BJ (cell line): ENCODE data around the gene ICAM4. TPM values are rescaled to one million over a fixed set of nuclear protein-coding genes. Genes with fewer than 3 reads are reported as not detected.

ENCODE experiments used
- CTCF ChIA-PET: fragments of 350-600 bp; formaldehyde crosslinking; extraction: SDS; loops from one replicate; lab custom pipeline; 2021; ENCODE audit warnings: antibody characterized with exemption, inconsistent platforms; lab: Yijun Ruan, JAX
- POLR2A ChIA-PET: fragments of 300-600 bp; sonication (Branson Sonifier 250); formaldehyde crosslinking; extraction: SDS; loops from one replicate; lab custom pipeline; 2021; ENCODE audit warnings: antibody characterized with exemption; lab: Charles Lee
- DNase-seq: peaks from one replicate; pipeline ENCODE4 v3.0.0-alpha.2; 2011; ENCODE audit warnings: low read depth
- H3K27me3 ChIP-seq: 2 replicates; pipeline ENCODE4 v1.6.0; 2011; ENCODE audit warnings: low read length; ENCODE audit not compliant: control insufficient read depth, insufficient read depth
- H3K36me3 ChIP-seq: 2 replicates; pipeline ENCODE4 v1.5.1; 2011; ENCODE audit warnings: low read length; ENCODE audit not compliant: control insufficient read depth, insufficient read depth
- H3K4me3 ChIP-seq: 2 replicates; pipeline ENCODE4 v1.5.1; 2011; ENCODE audit warnings: low read depth, mild to moderate bottlenecking, control low read depth, low read length
- polyA plus RNA-seq: library from polyadenylated mRNA; depleted of rRNA; stranded (reverse); fragments of >200 nt; gene quantifications from 2 replicates; pipeline ENCODE4 v1.2.3, GENCODE V29; 2011
- TF ChIP-seq, protein P1 (sequence below): IDR thresholded peaks from 2 replicates; pipeline ENCODE4 v1.5.1; 2011; ENCODE audit warnings: low read depth, mild to moderate bottlenecking, control low read depth, inconsistent platforms, low read length, moderate library complexity; ENCODE audit not compliant: insufficient read depth

The ICAM4 gene
- polyA plus RNA-seq, 1 experiment, result 1.5 TPM

DNA sequence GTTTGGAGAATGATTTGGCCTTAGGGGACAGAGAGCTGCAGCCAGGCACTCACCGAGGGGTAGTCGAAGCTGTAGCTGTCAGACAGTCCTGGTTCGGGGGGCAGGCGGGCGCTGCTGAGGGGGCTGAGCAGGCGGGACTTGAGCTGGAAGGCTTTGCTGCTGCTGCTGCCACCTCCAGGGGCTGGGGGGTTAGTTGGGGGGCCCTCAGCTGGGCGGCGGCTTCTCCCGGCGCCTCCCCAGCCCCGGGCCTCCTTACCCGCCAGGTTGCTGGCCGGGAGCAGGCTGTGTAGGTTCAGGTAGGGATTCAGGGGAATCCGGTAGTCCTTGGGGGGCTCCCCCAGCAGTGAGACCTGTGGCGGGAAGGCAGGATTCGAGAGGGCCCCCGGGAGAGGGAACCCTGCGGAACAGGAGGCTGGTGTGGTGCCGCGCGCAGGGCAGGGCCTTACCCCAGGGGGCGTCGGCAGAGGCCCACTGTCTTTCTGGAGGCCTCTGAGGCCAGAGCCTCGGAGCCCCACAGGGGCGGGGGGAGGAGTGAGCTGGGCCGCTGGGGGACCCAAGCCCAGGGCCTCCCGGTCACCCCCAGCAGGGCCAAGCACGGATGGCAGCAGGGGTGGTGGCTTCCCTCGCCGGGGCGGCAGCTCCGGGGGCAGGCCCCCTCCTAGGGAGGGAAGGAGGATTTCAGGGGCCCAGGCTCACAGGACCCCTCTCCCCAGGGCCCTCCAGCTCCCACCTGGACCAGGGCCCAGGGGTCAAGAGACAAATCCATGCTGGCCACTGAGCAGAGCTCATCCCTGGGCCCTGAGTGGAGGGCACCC lies 34.1 kb downstream of the ICAM4 start:
- ChIA-PET POLR2A (interaction anchor here (0.6 kb wide), 1 partner anchor 29 kb away, joined by 4 read pairs; no protein-coding TSS in a partner anchor), CTCF (interaction anchor here (0.6 kb wide), 1 partner anchor 16 kb away, joined by 3 read pairs; no protein-coding TSS in a partner anchor)
- H3K27me3 ChIP-seq, result no peaks in the 10 kb centered on the region
- peaks cover 44% of the 10 kb centered on the region for H3K36me3 ChIP-seq
- no peak for DNase-seq
- TF ChIP-seq, protein P1, sequence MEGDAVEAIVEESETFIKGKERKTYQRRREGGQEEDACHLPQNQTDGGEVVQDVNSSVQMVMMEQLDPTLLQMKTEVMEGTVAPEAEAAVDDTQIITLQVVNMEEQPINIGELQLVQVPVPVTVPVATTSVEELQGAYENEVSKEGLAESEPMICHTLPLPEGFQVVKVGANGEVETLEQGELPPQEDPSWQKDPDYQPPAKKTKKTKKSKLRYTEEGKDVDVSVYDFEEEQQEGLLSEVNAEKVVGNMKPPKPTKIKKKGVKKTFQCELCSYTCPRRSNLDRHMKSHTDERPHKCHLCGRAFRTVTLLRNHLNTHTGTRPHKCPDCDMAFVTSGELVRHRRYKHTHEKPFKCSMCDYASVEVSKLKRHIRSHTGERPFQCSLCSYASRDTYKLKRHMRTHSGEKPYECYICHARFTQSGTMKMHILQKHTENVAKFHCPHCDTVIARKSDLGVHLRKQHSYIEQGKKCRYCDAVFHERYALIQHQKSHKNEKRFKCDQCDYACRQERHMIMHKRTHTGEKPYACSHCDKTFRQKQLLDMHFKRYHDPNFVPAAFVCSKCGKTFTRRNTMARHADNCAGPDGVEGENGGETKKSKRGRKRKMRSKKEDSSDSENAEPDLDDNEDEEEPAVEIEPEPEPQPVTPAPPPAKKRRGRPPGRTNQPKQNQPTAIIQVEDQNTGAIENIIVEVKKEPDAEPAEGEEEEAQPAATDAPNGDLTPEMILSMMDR, result no peak
- no peak overlapping the region for H3K4me3 ChIP-seq

DNA sequence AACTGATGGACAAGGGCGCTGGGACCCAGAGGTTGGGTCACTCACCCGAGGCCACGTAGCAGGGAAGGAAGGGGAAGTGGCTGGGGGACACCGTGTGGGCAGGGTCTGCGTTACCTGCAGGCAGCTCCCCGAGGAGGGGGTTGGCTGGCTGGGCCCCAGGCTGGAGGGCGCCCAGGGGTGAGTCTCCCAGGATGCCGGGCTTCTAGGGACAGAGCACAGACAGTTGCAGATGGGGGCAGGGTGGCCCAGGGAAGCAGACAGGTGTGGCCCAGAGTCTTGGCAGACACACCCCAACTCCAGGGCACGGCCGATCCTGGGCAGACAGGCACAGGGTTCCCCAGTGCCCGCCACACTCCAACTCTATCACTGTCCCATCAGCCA lies 34.7 kb downstream of the ICAM4 start:
- no peak for DNase-seq
- ChIA-PET CTCF (no interaction called here), POLR2A (no interaction called here)
- Histone ChIP-seq H3K4me3 (no peak overlapping the region), H3K27me3 (no peaks in the 10 kb centered on the region), H3K36me3 (peaks cover 45% of the 10 kb centered on the region)
- TF ChIP-seq, protein P1, result no peak

GRCh38 chr19:10321874-10322835 lies 35.4 kb downstream of the ICAM4 start:
- Histone ChIP-seq H3K27me3 (no peaks in the 10 kb centered on the region), H3K4me3 (no peak overlapping the region), H3K36me3 (peaks cover 43% of the 10 kb centered on the region)
- DNase-seq, result no peak
- TF ChIP-seq, protein P1, result no peak
- ChIA-PET POLR2A (no interaction called here), CTCF (no interaction called here)

- Histone ChIP-seq H3K4me3 (no peak overlapping the region), H3K36me3 (peaks cover 53% of the 10 kb centered on the region), H3K27me3 (no peaks in the 10 kb centered on the region)
- TF ChIP-seq, protein P1, result no peak
- POLR2A ChIA-PET, result no interaction called here
- DNase-seq, result no peak
- CTCF ChIA-PET, result interaction anchor here (1.3 kb wide), 1 partner anchor 9 kb away, joined by 3 read pairs; no protein-coding TSS in a partner anchor
These were observed 39.0 kb downstream of the ICAM4 start for GRCh38 chr19:10325732-10326131.

GRCh38 chr19:10327793-10328192 lies 41.0 kb downstream of the ICAM4 start:
- Histone ChIP-seq H3K4me3 (no peak overlapping the region), H3K27me3 (no peaks in the 10 kb centered on the region), H3K36me3 (peaks cover 38% of the 10 kb centered on the region)
- TF ChIP-seq, protein P1, result no peak
- no peak for DNase-seq
- ChIA-PET CTCF (interaction anchor here (0.7 kb wide), 1 partner anchor 26 kb away, joined by 3 read pairs; no protein-coding TSS in a partner anchor), POLR2A (no interaction called here)
